Measurements from ENCODE around the gene LRRC70.
"Not testable (repeated sequence)": the region's sequence is repeated elsewhere in the genome, so short reads cannot be mapped to it uniquely, and the experiment has no call there.

Gene LRRC70

GRCh38 chr5:62608529-62609511 lies 30.2 kb downstream of the LRRC70 start:
- DNase-seq (ENCODE audit: low spot score), result no peak

DNA sequence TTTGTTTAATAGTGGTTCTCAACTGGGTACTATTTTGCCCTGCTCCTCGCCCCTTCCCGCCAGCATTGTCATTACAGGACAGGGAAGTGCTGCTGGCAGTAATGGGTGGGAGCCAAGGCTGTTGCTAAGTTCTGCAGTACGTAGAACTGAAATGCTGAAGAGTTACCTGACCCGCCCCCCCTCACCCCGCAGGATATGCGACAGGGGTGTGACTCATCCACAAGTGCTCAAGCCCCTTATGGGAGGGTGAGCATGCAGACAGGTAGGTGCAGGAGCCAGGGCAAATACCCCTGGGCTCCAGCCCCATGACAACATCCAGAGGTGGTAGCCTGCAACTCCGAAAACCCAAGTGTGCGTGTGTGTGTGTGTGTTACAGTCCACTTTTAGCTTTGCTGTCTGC lies 35.7 kb downstream of the LRRC70 start:
- DNase-seq (ENCODE audit: low spot score), result no peak

GRCh38 chr5:62616615-62617277 lies 38.1 kb downstream of the LRRC70 start:
- DNase-seq (ENCODE audit: low spot score), result no peak

- no peak for DNase-seq (ENCODE audit: low spot score)
Observed at GRCh38 chr5:62617943-62618342, 39.3 kb downstream of the LRRC70 start.

- no peak for DNase-seq (ENCODE audit: low spot score)
Observed at GRCh38 chr5:62620761-62621160, 42.1 kb downstream of the LRRC70 start.

GRCh38 chr5:62621280-62621679 lies 42.7 kb downstream of the LRRC70 start:
- DNase-seq (ENCODE audit: low spot score), result peak; percentile 68

DNA sequence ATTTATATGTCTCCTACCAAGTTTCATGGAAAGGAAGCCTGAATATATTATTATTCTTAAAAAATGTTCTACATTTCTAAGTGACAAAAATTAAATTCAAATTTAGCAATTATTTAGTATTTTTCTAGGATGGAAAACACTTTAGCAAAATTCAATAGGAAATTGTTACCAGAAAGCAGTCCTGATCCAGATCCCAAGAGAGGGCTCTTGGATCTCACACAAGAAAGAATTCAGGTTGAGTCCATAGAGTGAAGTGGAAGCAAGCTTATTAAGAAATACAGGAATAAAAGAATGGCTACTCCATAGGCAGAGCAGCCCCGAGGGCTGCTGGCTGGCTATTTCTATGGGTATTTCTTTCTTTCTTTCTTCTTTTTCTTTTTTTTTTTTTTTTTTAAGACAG lies 44.7 kb downstream of the LRRC70 start:
- no peak for DNase-seq (ENCODE audit: low spot score)

DNA sequence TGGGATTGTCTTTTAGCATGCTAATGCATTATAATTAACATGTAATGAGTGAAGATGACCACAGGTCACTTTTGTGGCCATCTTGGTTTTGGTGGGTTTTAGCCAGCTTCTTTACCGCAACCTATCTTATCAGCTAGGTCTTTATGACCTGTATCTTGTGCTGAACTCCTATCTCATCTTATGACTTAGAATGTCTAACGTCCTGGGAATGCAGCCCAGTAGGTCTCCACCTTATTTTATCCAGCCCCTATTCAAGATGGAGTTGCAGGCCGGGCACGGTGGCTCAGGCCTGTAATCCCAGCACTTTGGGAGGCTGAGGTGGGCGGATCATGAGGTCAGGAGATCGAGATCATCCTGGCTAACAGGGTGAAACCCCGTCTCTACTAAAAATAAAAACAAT lies 45.8 kb downstream of the LRRC70 start:
- DNase-seq (ENCODE audit: low spot score), result not testable (repeated sequence)

DNA sequence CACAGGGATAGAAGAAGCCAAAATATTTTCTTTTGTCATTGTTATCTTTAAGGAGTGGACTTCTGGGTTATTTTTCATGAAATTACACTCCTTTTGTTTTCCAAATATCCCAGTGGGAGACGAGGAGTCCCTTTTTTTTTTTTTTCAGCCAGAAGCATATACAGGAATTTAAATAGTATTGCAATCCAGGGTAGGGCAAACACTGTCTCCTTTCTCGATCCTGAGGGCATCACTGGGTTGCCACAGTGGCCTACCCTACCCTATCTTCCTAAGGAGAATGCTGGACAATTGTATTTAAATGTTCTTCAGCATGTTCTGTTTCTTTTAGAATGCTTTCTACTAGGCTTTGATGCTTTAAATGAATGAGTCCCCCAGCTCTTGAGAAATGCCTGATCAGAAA lies 47.9 kb downstream of the LRRC70 start:
- no peak for DNase-seq (ENCODE audit: low spot score)

GRCh38 chr5:62627121-62627520 lies 48.5 kb downstream of the LRRC70 start:
- no peak for DNase-seq (ENCODE audit: low spot score)

DNA sequence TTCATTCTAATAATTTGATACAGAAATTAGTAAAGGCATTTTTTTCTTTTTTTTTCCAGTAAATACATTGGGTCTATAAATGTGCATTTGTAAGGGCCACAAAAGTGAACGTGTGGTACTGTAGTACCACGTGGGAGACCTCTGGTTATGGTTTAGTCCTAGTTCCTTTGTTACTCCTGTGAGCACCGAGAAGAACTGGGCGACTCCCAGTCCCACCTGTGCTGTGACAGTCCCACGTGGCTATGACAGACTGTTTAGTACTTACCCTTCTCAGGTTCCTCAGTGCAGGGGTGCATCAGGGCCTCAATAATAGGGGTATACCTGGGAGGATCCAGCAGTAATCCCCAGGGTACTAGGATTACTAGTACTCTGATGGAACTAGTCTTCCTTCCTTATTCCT lies 49.3 kb downstream of the LRRC70 start:
- no peak for DNase-seq (ENCODE audit: low spot score)
